Effector memory CD4-positive, alpha-beta T cell (primary cell): ENCODE results near the gene RAP1B.

Source experiments
- DNase-seq, 3 donors: peaks; one replicate each; pipeline ENCODE4 v3.0.0-alpha.2; 2020
- H3K27ac ChIP-seq: 2 replicates; pipeline ENCODE4 v1.7.0; 2013; ENCODE audit warnings: mild to moderate bottlenecking, low read length, moderate library complexity; ENCODE audit not compliant: insufficient read depth, poor library complexity, severe bottlenecking
- H3K27me3 ChIP-seq: replicated peaks from 2 replicates; pipeline ENCODE4 v1.7.0; 2013; ENCODE audit warnings: mild to moderate bottlenecking, low read length; ENCODE audit not compliant: insufficient read depth, control insufficient read depth, poor library complexity, severe bottlenecking
- H3K36me3 ChIP-seq: 2 replicates; pipeline ENCODE4 v1.7.0; 2013; ENCODE audit warnings: mild to moderate bottlenecking, low read length, moderate library complexity; ENCODE audit not compliant: control insufficient read depth, insufficient read depth
- H3K4me1 ChIP-seq: 2 replicates; pipeline ENCODE4 v1.7.0; 2013; ENCODE audit warnings: low read length, mild to moderate bottlenecking; ENCODE audit not compliant: control insufficient read depth, insufficient read depth, poor library complexity, severe bottlenecking
- H3K4me3 ChIP-seq: 2 replicates; pipeline ENCODE4 v1.7.0; 2013; ENCODE audit warnings: low read length, low read depth, mild to moderate bottlenecking; ENCODE audit not compliant: insufficient read depth, poor library complexity, severe bottlenecking
- H3K9me3 ChIP-seq: 2 replicates; pipeline ENCODE4 v1.7.0; 2013; ENCODE audit warnings: mild to moderate bottlenecking, low read length, moderate library complexity; ENCODE audit not compliant: control insufficient read depth

Gene RAP1B

GRCh38 chr12:68620519-68621471 lies 10.1 kb downstream of the RAP1B start:
- peaks cover 26% of the 10 kb centered on the region for H3K4me1 ChIP-seq
- no peak overlapping the region for H3K27ac ChIP-seq
- H3K4me3 ChIP-seq: no peak overlapping the region
- no peak for DNase-seq
- H3K36me3 ChIP-seq: peaks cover 4% of the 10 kb centered on the region
- H3K27me3 ChIP-seq: no peaks in the 10 kb centered on the region
- no peaks in the 10 kb centered on the region for H3K9me3 ChIP-seq

GRCh38 chr12:68621472-68622081 lies 10.9 kb downstream of the RAP1B start:
- no peaks in the 10 kb centered on the region for H3K9me3 ChIP-seq
- no peak for DNase-seq
- H3K27me3 ChIP-seq: no peaks in the 10 kb centered on the region
- no peak overlapping the region for H3K27ac ChIP-seq
- peaks cover 22% of the 10 kb centered on the region for H3K4me1 ChIP-seq
- no peak overlapping the region for H3K4me3 ChIP-seq
- H3K36me3 ChIP-seq: peaks cover 5% of the 10 kb centered on the region

GRCh38 chr12:68622250-68622649 lies 11.6 kb downstream of the RAP1B start:
- Histone ChIP-seq H3K27me3 (no peaks in the 10 kb centered on the region), H3K4me3 (no peak overlapping the region), H3K4me1 (peaks cover 19% of the 10 kb centered on the region), H3K27ac (no peak overlapping the region), H3K9me3 (no peaks in the 10 kb centered on the region), H3K36me3 (peaks cover 12% of the 10 kb centered on the region)
- DNase-seq: no peak

GRCh38 chr12:68623059-68623458 lies 12.4 kb downstream of the RAP1B start:
- Histone ChIP-seq H3K27ac (no peak overlapping the region), H3K36me3 (peaks cover 20% of the 10 kb centered on the region), H3K27me3 (no peaks in the 10 kb centered on the region), H3K4me3 (no peak overlapping the region), H3K4me1 (peaks cover 11% of the 10 kb centered on the region), H3K9me3 (peaks cover 6% of the 10 kb centered on the region)
- DNase-seq: no peak

- H3K27ac ChIP-seq: no peak overlapping the region
- no peak overlapping the region for H3K4me3 ChIP-seq
- peaks cover 11% of the 10 kb centered on the region for H3K4me1 ChIP-seq
- peaks cover 25% of the 10 kb centered on the region for H3K36me3 ChIP-seq
- no peak for DNase-seq
- peaks cover 6% of the 10 kb centered on the region for H3K9me3 ChIP-seq
- H3K27me3 ChIP-seq: no peaks in the 10 kb centered on the region
Observed at GRCh38 chr12:68623984-68624383, 13.3 kb downstream of the RAP1B start.

GRCh38 chr12:68624933-68625332 lies 14.2 kb downstream of the RAP1B start:
- H3K9me3 ChIP-seq: peaks cover 6% of the 10 kb centered on the region
- H3K36me3 ChIP-seq: peaks cover 25% of the 10 kb centered on the region
- H3K27me3 ChIP-seq: no peaks in the 10 kb centered on the region
- peaks cover 12% of the 10 kb centered on the region for H3K4me1 ChIP-seq
- no peak overlapping the region for H3K27ac ChIP-seq
- no peak for DNase-seq
- no peak overlapping the region for H3K4me3 ChIP-seq

- peaks cover 10% of the 10 kb centered on the region for H3K4me1 ChIP-seq
Observed at GRCh38 chr12:68627673-68628319, 17.1 kb downstream of the RAP1B start.

GRCh38 chr12:68628698-68629097 lies 18.0 kb downstream of the RAP1B start:
- no peak for DNase-seq
- H3K36me3 ChIP-seq: peaks cover 25% of the 10 kb centered on the region
- H3K4me3 ChIP-seq: no peak overlapping the region
- H3K27ac ChIP-seq: no peak overlapping the region
- peaks cover 10% of the 10 kb centered on the region for H3K4me1 ChIP-seq
- H3K9me3 ChIP-seq: peaks cover 6% of the 10 kb centered on the region
- no peaks in the 10 kb centered on the region for H3K27me3 ChIP-seq

More at GRCh38 chr12:68627673-68628319, 17.1 kb downstream of the RAP1B start:
- peaks cover 25% of the 10 kb centered on the region for H3K36me3 ChIP-seq
- H3K9me3 ChIP-seq: peaks cover 6% of the 10 kb centered on the region
- H3K27ac ChIP-seq: no peak overlapping the region
- no peak for DNase-seq
- H3K4me3 ChIP-seq: no peak overlapping the region
- no peaks in the 10 kb centered on the region for H3K27me3 ChIP-seq

GRCh38 chr12:68630050-68630449 lies 19.4 kb downstream of the RAP1B start:
- H3K4me3 ChIP-seq: no peak overlapping the region
- no peak overlapping the region for H3K27ac ChIP-seq
- H3K4me1 ChIP-seq: peaks cover 13% of the 10 kb centered on the region
- peaks cover 6% of the 10 kb centered on the region for H3K9me3 ChIP-seq
- no peak for DNase-seq
- peaks cover 21% of the 10 kb centered on the region for H3K36me3 ChIP-seq
- no peaks in the 10 kb centered on the region for H3K27me3 ChIP-seq

GRCh38 chr12:68630598-68630997 lies 19.9 kb downstream of the RAP1B start:
- Histone ChIP-seq H3K4me1 (peaks cover 15% of the 10 kb centered on the region), H3K9me3 (peaks cover 6% of the 10 kb centered on the region), H3K27ac (no peak overlapping the region), H3K36me3 (peaks cover 20% of the 10 kb centered on the region), H3K27me3 (no peaks in the 10 kb centered on the region), H3K4me3 (no peak overlapping the region)
- no peak for DNase-seq
